Heart left ventricle (tissue), 13 donors: ENCODE results near the gene KRTAP5-8.
"Not testable (repeated sequence)": the region's sequence is repeated elsewhere in the genome, so short reads cannot be mapped to it uniquely, and the experiment has no call there.

Experiments used
- POLR2A ChIP-seq, 2 donors: fragments of 450-650 bp; IDR thresholded peaks; one replicate each; pipeline ENCODE4 v1.6.1; 2017; ENCODE audit warnings: antibody characterized with exemption in 2 of 2, mild to moderate bottlenecking in 2 of 2, moderate library complexity in 2 of 2
- TF ChIP-seq, protein P1 (sequence below), 12 donors: fragments of 200-600 bp; sonication (generic) in 4 of 12; IDR thresholded peaks; one replicate each; pipeline versions ENCODE4 v1.5.0 to v1.8.0; 2018 to 2022; ENCODE audit warnings: antibody characterized with exemption in 12 of 12, mild to moderate bottlenecking in 5 of 12
- donor health status: ischemic (EF 13 %, LVEDD 7.1; RV severe dilation, severe dysfunction).
- donor health status: DM: no; HTN: yes; CAD: no.
- donor health status: DM: no; HTN: no; CAD: no.
- donor health status: ischemic (EF 25% LVEDD 6.9; RV normal size, moderate dysfunction).
- donor health status: ischemic (EF 25% LVEDD 5.7; RV mildly dilated, moderate dysfunction).
- donor health status: ischemic (EF 35%, LVEDD 5.7; RV mildly dilated, moderate dysfunction).
- donor health status: nonischemic (EF 11% LVEDD 7.7; RV severe dilation, severe dysfunction).
- donor health status: DM: yes; HTN: yes; CAD: no.
- donor health status: PGD.
- donor health status: ischemic (EF 29% LVEDD 5.4; RV normal size, mild dysfunction).
- donor health status: nonischemic (EF 23%, LVEDD 6.1; RV moderate dilation, normal function).

GRCh38 chr11:71582969-71583368 is 45.1 kb downstream of the KRTAP5-8 start:
- TF ChIP-seq, protein P1, sequence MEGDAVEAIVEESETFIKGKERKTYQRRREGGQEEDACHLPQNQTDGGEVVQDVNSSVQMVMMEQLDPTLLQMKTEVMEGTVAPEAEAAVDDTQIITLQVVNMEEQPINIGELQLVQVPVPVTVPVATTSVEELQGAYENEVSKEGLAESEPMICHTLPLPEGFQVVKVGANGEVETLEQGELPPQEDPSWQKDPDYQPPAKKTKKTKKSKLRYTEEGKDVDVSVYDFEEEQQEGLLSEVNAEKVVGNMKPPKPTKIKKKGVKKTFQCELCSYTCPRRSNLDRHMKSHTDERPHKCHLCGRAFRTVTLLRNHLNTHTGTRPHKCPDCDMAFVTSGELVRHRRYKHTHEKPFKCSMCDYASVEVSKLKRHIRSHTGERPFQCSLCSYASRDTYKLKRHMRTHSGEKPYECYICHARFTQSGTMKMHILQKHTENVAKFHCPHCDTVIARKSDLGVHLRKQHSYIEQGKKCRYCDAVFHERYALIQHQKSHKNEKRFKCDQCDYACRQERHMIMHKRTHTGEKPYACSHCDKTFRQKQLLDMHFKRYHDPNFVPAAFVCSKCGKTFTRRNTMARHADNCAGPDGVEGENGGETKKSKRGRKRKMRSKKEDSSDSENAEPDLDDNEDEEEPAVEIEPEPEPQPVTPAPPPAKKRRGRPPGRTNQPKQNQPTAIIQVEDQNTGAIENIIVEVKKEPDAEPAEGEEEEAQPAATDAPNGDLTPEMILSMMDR (IDR thresholded peaks at IDR 0.05): not testable (repeated sequence)
- TF ChIP-seq POLR2A (IDR thresholded peaks at IDR 0.05): not testable (repeated sequence)
